PFSK-1 (cell line): ENCODE data around the gene MGARP.

Experiments
- POLR2AphosphoS5 ChIP-seq: IDR thresholded peaks from 2 replicates; pipeline ENCODE4 v1.6.1; 2012; ENCODE audit warnings: low read depth, mild to moderate bottlenecking, control low read depth, low read length, moderate library complexity
- SIN3A ChIP-seq: IDR thresholded peaks from 2 replicates; pipeline ENCODE4 v1.6.1; 2012; ENCODE audit warnings: mild to moderate bottlenecking, low read length, moderate library complexity, borderline replicate concordance; ENCODE audit not compliant: insufficient read depth
- TAF1 ChIP-seq: IDR thresholded peaks from 2 replicates; pipeline ENCODE4 v1.6.1; 2012; ENCODE audit warnings: low read length, control low read depth, borderline replicate concordance; ENCODE audit not compliant: insufficient read depth

DNA sequence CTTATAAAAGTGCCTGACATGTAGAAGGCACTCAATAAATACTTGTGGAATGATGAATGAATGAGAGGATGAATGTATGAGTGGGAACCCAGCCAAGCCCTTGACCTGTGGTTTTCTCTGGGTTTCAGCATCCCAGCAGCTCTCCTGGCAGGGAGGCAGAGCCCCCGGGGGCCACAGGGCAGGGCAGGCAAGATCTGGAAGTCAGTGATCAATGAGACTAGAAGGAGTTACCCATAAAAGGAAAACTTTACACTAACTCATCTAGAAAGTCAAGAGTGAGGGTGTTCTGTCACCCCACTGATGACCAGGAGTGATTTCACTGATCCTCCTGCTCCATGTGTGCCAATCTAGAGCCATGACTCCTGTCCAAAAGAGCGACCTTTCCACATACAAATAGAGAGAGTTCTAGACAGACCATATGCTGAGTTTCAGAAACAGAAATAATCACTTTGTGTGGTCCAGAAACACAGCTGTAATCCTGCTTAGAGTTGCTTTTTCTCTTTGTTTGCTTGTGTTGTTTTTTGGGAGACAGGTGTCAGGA lies 37.4 kb downstream of the MGARP start:
- no peak for TF ChIP-seq POLR2AphosphoS5
- no peak for TF ChIP-seq SIN3A
- TF ChIP-seq TAF1, result no peak
